Astrocyte of the cerebellum (primary cell): ENCODE results near the gene ADAM17.

Experiments
- DNase-seq: peaks from one replicate; pipeline ENCODE4 v3.0.0-alpha.2; 2011; ENCODE audit warnings: low read depth
- H3K4me3 ChIP-seq: 2 replicates; pipeline ENCODE4 v1.5.1; 2011; ENCODE audit warnings: mild to moderate bottlenecking, low read depth, low read length, moderate library complexity
- in situ Hi-C: cut with HindIII; loops from 2 replicates; pipeline ENCODE4 v1.10.0; 2017; ENCODE audit warnings: low sequenced_read_pairs
- TF ChIP-seq, protein P1 (sequence below): IDR thresholded peaks from 2 replicates; pipeline ENCODE4 v1.5.1; 2012; ENCODE audit warnings: low read length, low read depth, moderate library complexity, mild to moderate bottlenecking; ENCODE audit errors: missing control alignments

Gene ADAM17

GRCh38 chr2:9538000-9538507, 17.6 kb downstream of the ADAM17 start:
- in situ Hi-C loops: no loop called here
- peak; percentile 78 for DNase-seq
- TF ChIP-seq, protein P1, sequence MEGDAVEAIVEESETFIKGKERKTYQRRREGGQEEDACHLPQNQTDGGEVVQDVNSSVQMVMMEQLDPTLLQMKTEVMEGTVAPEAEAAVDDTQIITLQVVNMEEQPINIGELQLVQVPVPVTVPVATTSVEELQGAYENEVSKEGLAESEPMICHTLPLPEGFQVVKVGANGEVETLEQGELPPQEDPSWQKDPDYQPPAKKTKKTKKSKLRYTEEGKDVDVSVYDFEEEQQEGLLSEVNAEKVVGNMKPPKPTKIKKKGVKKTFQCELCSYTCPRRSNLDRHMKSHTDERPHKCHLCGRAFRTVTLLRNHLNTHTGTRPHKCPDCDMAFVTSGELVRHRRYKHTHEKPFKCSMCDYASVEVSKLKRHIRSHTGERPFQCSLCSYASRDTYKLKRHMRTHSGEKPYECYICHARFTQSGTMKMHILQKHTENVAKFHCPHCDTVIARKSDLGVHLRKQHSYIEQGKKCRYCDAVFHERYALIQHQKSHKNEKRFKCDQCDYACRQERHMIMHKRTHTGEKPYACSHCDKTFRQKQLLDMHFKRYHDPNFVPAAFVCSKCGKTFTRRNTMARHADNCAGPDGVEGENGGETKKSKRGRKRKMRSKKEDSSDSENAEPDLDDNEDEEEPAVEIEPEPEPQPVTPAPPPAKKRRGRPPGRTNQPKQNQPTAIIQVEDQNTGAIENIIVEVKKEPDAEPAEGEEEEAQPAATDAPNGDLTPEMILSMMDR: no peak
- H3K4me3 ChIP-seq: no peak overlapping the region

GRCh38 chr2:9536504-9536903, 19.1 kb downstream of the ADAM17 start:
- in situ Hi-C loops: no loop called here
- TF ChIP-seq, protein P1: no peak
- no peak for DNase-seq
- H3K4me3 ChIP-seq: no peak overlapping the region

- no peak overlapping the region for H3K4me3 ChIP-seq
- in situ Hi-C loops: no loop called here
- TF ChIP-seq, protein P1: no peak
- no peak for DNase-seq
These were observed 20.5 kb downstream of the ADAM17 start for GRCh38 chr2:9535177-9535576.

- TF ChIP-seq, protein P1: no peak
- in situ Hi-C loops: no loop called here
- DNase-seq: no peak
- H3K4me3 ChIP-seq: no peak overlapping the region
These were observed 22.0 kb downstream of the ADAM17 start for GRCh38 chr2:9533663-9534062.

DNA sequence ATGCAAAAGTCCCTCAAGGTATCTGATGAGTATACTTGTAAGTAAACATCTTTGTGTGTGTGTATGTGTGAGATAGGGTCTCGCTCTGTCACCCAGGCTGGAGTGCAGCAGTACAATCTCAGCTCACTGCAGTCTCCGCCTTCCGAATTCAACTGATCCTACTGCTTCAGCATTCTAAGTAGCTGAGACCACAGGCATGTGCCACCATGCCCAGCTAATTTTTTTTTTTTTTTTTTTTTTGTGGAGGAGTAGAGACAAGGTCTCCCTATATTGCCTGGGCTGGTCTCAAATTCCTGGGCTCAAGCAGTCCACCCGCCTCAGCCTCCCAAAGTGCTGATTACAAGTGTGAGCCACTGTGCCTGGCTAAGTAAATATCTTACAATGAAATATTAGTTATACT, 23.2 kb downstream of the ADAM17 start:
- TF ChIP-seq, protein P1: no peak
- no peak overlapping the region for H3K4me3 ChIP-seq
- DNase-seq: no peak
- in situ Hi-C loops: no loop called here

DNA sequence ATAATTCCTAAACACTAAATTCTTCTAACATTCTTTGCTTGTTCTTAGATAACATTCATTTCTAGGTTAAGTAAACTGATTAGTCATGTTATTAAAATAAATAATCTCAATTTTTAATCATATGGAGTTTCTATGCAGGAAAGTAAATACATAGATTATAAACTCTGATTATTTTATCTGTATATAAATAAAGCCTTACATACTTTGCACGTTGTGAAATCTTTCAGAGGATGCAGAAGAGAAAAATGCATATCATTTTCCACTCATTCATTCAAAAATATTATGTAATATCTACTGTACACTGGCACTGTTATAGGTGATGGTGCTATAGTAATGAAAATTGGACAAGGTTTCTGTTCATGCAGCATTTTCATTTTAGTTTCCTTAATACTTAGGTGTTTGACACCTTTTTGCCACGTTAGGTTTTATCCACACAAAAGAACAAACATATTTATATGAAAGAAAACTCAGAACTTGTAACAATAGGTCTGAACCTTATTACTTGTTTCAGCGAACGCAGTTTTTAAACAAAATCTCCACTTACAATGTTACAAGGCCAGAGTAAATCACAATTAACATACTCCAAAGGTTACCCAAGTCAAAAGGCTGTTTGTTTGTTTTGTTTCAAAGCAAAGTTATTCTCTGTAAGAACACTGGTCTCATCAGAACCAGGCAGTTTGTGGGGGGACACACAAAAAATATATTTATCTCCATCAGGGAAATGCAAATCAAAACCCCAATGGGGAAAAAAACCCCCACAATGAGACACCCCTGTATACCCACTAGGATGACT, 27.4 kb downstream of the ADAM17 start:
- no peak for DNase-seq
- TF ChIP-seq, protein P1: no peak
- no peak overlapping the region for H3K4me3 ChIP-seq
- in situ Hi-C loops: no loop called here
